T-helper 17 cell (primary cell): ENCODE measurements around the gene RIPK4. TPM values are rescaled to one million over a fixed set of nuclear protein-coding genes. Genes with fewer than 3 reads are reported as not detected.

ENCODE experiments used
- ATAC-seq: fragments of 150-1000 bp; cut with Tn5 transposase; 2 replicates; pipeline ENCODE4 v1.10.0; 2021; ENCODE audit warnings: mild to moderate bottlenecking, moderate library complexity
- DNase-seq, 3 donors: peaks; one replicate each; pipeline versions ENCODE4 v3.0.0 to v3.0.0-alpha.2; 2020 to 2021
- H3K9me3 ChIP-seq: one replicate; pipeline ENCODE4 v1.7.0; 2013; ENCODE audit warnings: low read length, mild to moderate bottlenecking; ENCODE audit not compliant: control insufficient read depth, poor library complexity, severe bottlenecking
- H3K27ac Mint-ChIP-seq: one replicate; pipeline ENCODE4 v1.8.0; 2022; ENCODE audit warnings: mild to moderate bottlenecking, moderate library complexity, mixed read lengths
- H3K27me3 Mint-ChIP-seq: one replicate; pipeline ENCODE4 v1.8.0; 2022; ENCODE audit warnings: mixed read lengths
- H3K36me3 Mint-ChIP-seq: one replicate; pipeline ENCODE4 v1.8.0; 2022; ENCODE audit warnings: low read depth, mixed read lengths
- H3K4me1 Mint-ChIP-seq: one replicate; pipeline ENCODE4 v1.8.0; 2022; ENCODE audit warnings: mild to moderate bottlenecking, mixed read lengths
- H3K4me3 Mint-ChIP-seq: one replicate; pipeline ENCODE4 v1.8.0; 2022; ENCODE audit warnings: mild to moderate bottlenecking, moderate library complexity, mixed read lengths
- total RNA-seq, 4 donors: library from RNA in 2 of 4; stranded (reverse) in 2 of 4; gene quantifications; one replicate each; pipeline ENCODE4 v1.2.3 and lab custom pipeline; 2022 to 2026

The RIPK4 gene
- total RNA-seq, 2 donors from 2014 or later, result 0.37 to 0.50 TPM

DNA sequence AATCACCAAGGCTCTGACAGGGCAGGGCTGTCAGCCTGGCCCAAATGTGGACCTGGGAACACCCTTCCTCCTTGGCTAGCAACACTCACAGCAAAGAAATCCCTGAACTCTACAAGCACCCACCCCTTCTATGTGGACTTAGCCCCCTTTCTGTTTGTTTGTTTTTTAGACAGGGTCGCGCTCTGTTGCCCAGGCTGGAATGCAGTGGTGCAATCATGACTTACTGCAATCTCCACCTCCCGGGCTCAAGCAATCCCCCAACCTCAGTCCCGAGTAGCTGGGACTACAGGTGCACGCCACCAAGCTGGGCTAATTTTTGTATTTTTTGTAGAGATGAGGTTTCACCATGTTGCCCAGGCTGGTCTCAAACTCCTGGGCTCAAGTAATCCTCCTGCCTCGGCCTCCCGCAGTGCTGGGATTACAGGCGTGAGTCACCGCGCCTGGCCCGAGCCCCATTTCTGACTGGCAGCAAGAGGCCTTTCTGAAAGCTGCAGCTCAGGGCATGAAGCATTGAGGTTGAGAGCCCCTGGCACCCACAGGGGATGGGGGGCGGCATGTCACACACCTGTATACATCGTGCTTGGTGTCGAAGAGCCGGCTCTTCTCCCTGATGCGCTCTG is 16.2 kb downstream of the RIPK4 start:
- DNase-seq (no peak), ATAC-seq (no peak)
- Mint-ChIP-seq H3K27me3 (peaks cover 22% of the 10 kb centered on the region), H3K27ac (no peak overlapping the region), H3K4me3 (no peak overlapping the region), H3K36me3 (no peaks in the 10 kb centered on the region), H3K4me1 (no peaks in the 10 kb centered on the region)
- H3K9me3 ChIP-seq, result no peaks in the 10 kb centered on the region

DNA sequence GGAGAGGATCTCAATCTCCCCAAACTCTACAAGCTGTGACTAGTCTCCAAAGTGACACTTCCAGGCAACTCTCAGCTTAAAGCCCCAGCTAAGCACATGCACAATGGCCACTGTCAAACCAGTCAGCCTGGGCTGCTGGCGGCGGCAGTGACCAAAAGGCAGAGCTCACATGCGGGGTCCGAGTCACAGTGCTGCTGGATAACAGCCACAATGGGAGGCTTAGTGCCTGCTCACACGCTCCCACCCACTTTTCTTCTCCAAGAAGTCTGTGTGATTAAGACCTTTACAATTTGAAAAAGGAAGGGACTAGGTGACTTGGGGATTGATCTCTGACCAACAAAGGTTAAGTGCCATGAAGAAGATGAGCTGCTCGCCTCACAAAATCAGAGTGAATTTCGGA is 16.8 kb downstream of the RIPK4 start:
- Mint-ChIP-seq H3K36me3 (no peaks in the 10 kb centered on the region), H3K27me3 (peaks cover 26% of the 10 kb centered on the region), H3K27ac (no peak overlapping the region), H3K4me3 (no peak overlapping the region), H3K4me1 (no peaks in the 10 kb centered on the region)
- H3K9me3 ChIP-seq, result no peaks in the 10 kb centered on the region
- ATAC-seq, result no peak
- DNase-seq, result no peak

GRCh38 chr21:41749286-41749685 is 17.6 kb downstream of the RIPK4 start:
- Mint-ChIP-seq H3K36me3 (no peaks in the 10 kb centered on the region), H3K27ac (no peak overlapping the region), H3K4me1 (no peaks in the 10 kb centered on the region), H3K27me3 (peaks cover 26% of the 10 kb centered on the region), H3K4me3 (no peak overlapping the region)
- no peak for ATAC-seq
- no peak for DNase-seq
- no peaks in the 10 kb centered on the region for H3K9me3 ChIP-seq

DNA sequence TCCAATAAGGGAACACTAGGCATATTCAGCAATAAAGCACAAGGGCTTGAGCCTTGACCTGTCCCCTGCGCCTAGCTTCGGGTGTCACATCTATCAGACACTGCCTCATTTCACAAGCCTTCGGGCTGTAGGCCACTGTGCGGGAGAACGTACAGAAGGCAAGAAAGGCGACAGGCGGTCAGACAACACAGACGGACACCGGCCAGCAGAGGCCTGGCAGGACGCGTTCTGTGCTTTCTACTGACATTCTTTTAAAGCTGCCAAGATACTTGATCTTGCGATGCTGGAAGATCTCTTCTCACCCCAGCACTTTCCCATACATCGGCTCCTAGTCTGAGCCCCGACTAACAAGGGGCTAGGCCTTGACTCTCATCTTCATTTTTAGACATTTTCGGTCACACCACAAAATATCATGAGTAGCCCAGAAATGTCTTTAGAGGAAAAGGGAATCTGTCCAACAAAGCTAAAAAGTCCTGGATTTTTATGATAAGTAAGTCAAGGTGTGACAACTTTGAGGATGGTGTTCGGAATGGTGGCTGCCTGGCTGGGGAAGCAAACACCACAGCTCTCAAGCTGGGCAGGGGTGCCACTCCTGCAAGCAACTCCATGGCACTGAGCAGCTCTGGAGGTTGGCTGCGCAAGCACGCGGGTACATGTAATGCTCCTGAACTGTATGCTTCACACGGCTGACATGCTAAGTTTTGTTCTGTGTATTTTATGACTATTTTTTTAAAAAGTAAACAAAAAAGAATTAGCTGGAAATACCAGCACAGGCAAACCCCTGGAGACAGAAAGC is 18.7 kb downstream of the RIPK4 start:
- no peaks in the 10 kb centered on the region for H3K36me3 Mint-ChIP-seq
- DNase-seq (no peak), ATAC-seq (no peak)
- H3K27ac Mint-ChIP-seq, result no peak overlapping the region
- no peaks in the 10 kb centered on the region for H3K4me1 Mint-ChIP-seq
- H3K4me3 Mint-ChIP-seq, result no peak overlapping the region
- H3K9me3 ChIP-seq, result no peaks in the 10 kb centered on the region
- H3K27me3 Mint-ChIP-seq, result peaks cover 30% of the 10 kb centered on the region

- no peak for DNase-seq
Observed at GRCh38 chr21:41746744-41747006, 20.2 kb downstream of the RIPK4 start.

GRCh38 chr21:41745971-41746743 is 20.7 kb downstream of the RIPK4 start:
- H3K27me3 Mint-ChIP-seq, result peaks cover 29% of the 10 kb centered on the region
- no peak for ATAC-seq
- H3K27ac Mint-ChIP-seq, result no peak overlapping the region
- H3K9me3 ChIP-seq, result no peaks in the 10 kb centered on the region
- H3K4me3 Mint-ChIP-seq, result no peak overlapping the region
- peaks cover 2% of the 10 kb centered on the region for H3K4me1 Mint-ChIP-seq
- no peaks in the 10 kb centered on the region for H3K36me3 Mint-ChIP-seq
- no peak for DNase-seq

More at GRCh38 chr21:41746744-41747006, 20.2 kb downstream of the RIPK4 start:
- no peak overlapping the region for H3K4me3 Mint-ChIP-seq
- H3K27me3 Mint-ChIP-seq, result peaks cover 31% of the 10 kb centered on the region
- H3K9me3 ChIP-seq, result no peaks in the 10 kb centered on the region
- H3K27ac Mint-ChIP-seq, result no peak overlapping the region
- no peak for ATAC-seq
- H3K4me1 Mint-ChIP-seq, result no peaks in the 10 kb centered on the region
- H3K36me3 Mint-ChIP-seq, result no peaks in the 10 kb centered on the region

- Mint-ChIP-seq H3K4me1 (peaks cover 2% of the 10 kb centered on the region), H3K27me3 (peaks cover 26% of the 10 kb centered on the region), H3K27ac (no peak overlapping the region), H3K36me3 (no peaks in the 10 kb centered on the region), H3K4me3 (no peak overlapping the region)
- H3K9me3 ChIP-seq, result no peaks in the 10 kb centered on the region
- DNase-seq, result no peak
- no peak for ATAC-seq
Observed at GRCh38 chr21:41745026-41745820, 21.6 kb downstream of the RIPK4 start.

DNA sequence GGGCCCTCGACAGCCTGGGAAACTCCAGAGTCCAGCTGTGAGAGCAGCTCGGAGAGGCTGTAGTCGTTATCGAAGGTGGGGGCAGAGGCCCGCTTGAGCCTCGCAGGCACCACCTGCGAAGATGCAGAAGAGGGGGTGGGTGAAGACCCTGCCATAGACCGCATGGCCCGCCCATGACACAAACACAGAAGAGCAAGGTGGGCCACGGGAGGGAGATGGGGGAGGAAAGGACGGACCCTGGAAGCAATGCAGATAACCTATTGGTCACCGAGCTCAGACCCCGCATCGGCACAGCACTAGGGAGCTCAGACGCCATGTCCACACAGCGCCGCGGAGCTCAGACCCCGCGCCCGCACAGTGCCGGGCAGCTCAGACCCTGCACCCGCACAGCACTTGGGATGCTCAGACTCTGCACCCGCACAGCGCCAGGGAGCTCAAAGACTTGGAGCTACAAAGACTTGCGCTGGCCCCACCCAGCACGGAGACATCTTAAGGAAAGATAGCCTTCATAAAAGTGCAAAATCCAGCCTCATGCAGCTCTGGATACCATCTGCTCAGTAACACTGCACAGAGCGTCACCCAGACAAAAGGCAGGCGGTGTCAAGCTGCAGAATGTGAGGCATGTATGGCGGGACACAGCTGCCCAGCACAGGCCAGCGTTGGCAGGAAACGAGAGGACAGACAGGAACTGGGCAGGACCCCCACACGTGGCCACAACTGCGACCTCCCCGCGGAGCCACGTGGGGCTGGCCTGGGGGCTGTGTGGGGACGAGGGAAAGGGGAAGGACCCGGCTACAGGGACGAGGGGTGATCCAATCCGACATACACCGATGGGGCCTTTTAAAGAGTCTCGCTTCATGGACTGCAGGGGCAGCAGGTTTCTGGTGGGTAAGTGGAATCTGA is 22.6 kb downstream of the RIPK4 start:
- Mint-ChIP-seq H3K4me3 (no peak overlapping the region), H3K27me3 (peaks cover 26% of the 10 kb centered on the region), H3K27ac (peak overlapping the region; percentile 77), H3K36me3 (no peaks in the 10 kb centered on the region), H3K4me1 (peaks cover 2% of the 10 kb centered on the region)
- DNase-seq (no peak), ATAC-seq (no peak)
- H3K9me3 ChIP-seq, result no peaks in the 10 kb centered on the region

DNA sequence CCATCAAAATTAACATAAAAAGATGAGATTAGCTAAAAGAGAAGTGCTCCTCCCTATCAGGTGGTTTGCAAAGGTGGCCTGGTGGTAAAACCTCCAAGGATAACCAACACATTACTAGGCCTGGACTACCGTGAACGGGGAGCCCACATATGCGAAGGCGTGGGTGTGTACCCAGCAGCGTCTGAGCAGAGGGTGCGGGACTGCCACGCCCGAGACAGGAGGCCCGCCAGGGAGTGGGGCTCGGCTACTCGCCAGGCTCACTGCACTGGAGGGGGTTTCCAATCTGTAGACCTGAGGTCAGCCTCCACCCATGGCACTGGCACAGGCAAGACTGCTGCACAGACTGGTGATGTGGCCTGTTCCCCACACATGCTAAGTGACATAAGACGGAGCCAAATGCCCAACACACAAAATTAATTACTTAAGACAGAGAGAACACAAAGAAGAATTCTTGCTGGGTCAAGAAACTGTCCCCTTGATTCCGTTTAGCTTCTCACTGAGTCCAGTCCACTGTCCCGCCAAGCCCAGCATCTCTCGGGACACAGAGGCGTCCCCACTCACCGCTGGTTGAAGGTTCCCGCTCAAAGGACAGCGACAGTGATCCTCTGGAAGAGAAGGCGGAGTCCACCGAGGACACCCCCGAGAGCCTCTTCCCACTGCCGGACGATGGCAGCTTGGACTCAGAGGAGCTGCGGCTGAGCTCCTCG is 23.4 kb downstream of the RIPK4 start:
- Mint-ChIP-seq H3K27me3 (peaks cover 26% of the 10 kb centered on the region), H3K4me3 (no peak overlapping the region), H3K4me1 (peaks cover 2% of the 10 kb centered on the region), H3K27ac (peak overlapping the region; percentile 77), H3K36me3 (no peaks in the 10 kb centered on the region)
- H3K9me3 ChIP-seq, result no peaks in the 10 kb centered on the region
- DNase-seq (no peak), ATAC-seq (no peak)

GRCh38 chr21:41742073-41742875 is 24.6 kb downstream of the RIPK4 start:
- H3K9me3 ChIP-seq, result no peaks in the 10 kb centered on the region
- Mint-ChIP-seq H3K4me1 (peaks cover 2% of the 10 kb centered on the region), H3K36me3 (no peaks in the 10 kb centered on the region), H3K27me3 (peaks cover 24% of the 10 kb centered on the region), H3K27ac (no peak overlapping the region), H3K4me3 (no peak overlapping the region)
- DNase-seq (no peak), ATAC-seq (no peak)

- ATAC-seq (no peak), DNase-seq (no peak)
- no peak overlapping the region for H3K27ac Mint-ChIP-seq
- H3K9me3 ChIP-seq, result no peaks in the 10 kb centered on the region
- H3K27me3 Mint-ChIP-seq, result peaks cover 15% of the 10 kb centered on the region
- H3K36me3 Mint-ChIP-seq, result no peaks in the 10 kb centered on the region
- no peak overlapping the region for H3K4me3 Mint-ChIP-seq
- peaks cover 2% of the 10 kb centered on the region for H3K4me1 Mint-ChIP-seq
Observed at GRCh38 chr21:41741253-41742072, 25.4 kb downstream of the RIPK4 start.
